MCF 10A (cell line): ENCODE measurements around the gene PRMT7. TPM values are rescaled to one million over a fixed set of nuclear protein-coding genes. Genes with fewer than 3 reads are reported as not detected.

Experiments used
- BruUV-seq: library from RNA; stranded (reverse); fragments of 400-500 nt; replicated peaks from 2 replicates; lab custom pipeline; 2021; lab: Mats Ljungman, UMichigan
- CTCF ChIA-PET: fragments of 300-600 bp; sonication (Branson Sonifier 250); formaldehyde crosslinking; extraction: SDS; loops from one replicate; lab custom pipeline; 2021; ENCODE audit warnings: antibody characterized with exemption, inconsistent platforms; lab: Yijun Ruan, JAX
- POLR2A ChIA-PET: fragments of 300-600, 350-650 bp; sonication (Branson Sonifier 250); formaldehyde crosslinking; extraction: SDS; loops from one replicate; lab custom pipeline; 2020; ENCODE audit warnings: antibody characterized with exemption, inconsistent platforms; lab: Yijun Ruan, JAX
- DNase-seq: peaks from one replicate; pipeline ENCODE4 v3.0.0-alpha.2; 2018; ENCODE audit not compliant: unreplicated experiment
- H3K27ac Mint-ChIP-seq: one replicate; pipeline ENCODE4 v1.8.0; 2022; ENCODE audit warnings: mild to moderate bottlenecking, low read depth, mixed read lengths; ENCODE audit not compliant: unreplicated experiment
- H3K27me3 Mint-ChIP-seq: one replicate; pipeline ENCODE4 v1.8.0; 2022; ENCODE audit warnings: mixed read lengths; ENCODE audit not compliant: insufficient read depth, unreplicated experiment
- H3K36me3 Mint-ChIP-seq: one replicate; pipeline ENCODE4 v1.8.0; 2022; ENCODE audit warnings: mild to moderate bottlenecking, moderate library complexity, mixed read lengths; ENCODE audit not compliant: insufficient read depth, unreplicated experiment
- H3K4me1 Mint-ChIP-seq: one replicate; pipeline ENCODE4 v1.8.0; 2022; ENCODE audit warnings: mixed read lengths; ENCODE audit not compliant: insufficient read depth, unreplicated experiment
- H3K4me3 Mint-ChIP-seq: one replicate; pipeline ENCODE4 v1.8.0; 2022; ENCODE audit warnings: mild to moderate bottlenecking, moderate library complexity, mixed read lengths; ENCODE audit not compliant: unreplicated experiment
- H3K9me3 Mint-ChIP-seq: one replicate; pipeline ENCODE4 v1.8.0; 2022; ENCODE audit warnings: mixed read lengths; ENCODE audit not compliant: unreplicated experiment
- intact Hi-C: fragments of 100-400 bp; cut with micrococcal nuclease; formaldehyde crosslinking; loops from 2 replicates; pipeline ENCODE4 v1.14.1; 2022
- total RNA-seq: library from RNA; stranded (reverse); gene quantifications from 2 replicates; pipeline ENCODE4 v1.2.3, GENCODE V29; 2022
- TF ChIP-seq, protein P1 (sequence below): fragments of 200-600 bp; IDR thresholded peaks from one replicate; pipeline ENCODE4 v1.8.0; 2022; ENCODE audit warnings: antibody characterized with exemption, mild to moderate bottlenecking; ENCODE audit not compliant: unreplicated experiment

PRMT7 gene
- total RNA-seq, 1 experiment from 2014 or later: 33.2 TPM

DNA sequence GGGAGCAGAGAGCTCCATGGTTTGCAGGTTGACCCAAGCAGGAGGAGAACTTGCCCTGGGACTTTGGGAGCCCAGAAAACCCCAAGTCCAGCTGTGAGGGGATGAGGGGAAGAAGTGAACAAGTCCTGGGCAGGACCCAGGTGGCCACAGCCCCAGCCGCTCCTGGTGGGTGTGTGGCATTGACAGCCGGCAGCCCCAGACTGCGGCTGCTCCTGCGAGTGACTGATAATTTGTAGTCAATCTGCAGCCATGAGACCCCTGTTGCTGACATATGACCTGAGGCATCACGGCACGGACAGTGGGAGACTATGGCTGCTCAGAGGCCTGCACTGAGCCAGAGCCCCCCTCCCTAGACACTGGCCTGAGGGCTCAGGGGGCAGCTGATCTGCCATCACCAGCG lies 66.4 kb downstream of the PRMT7 start:
- Mint-ChIP-seq H3K27ac (no peak overlapping the region), H3K36me3 (no peaks in the 10 kb centered on the region), H3K9me3 (no peaks in the 10 kb centered on the region), H3K4me3 (no peak overlapping the region), H3K4me1 (no peaks in the 10 kb centered on the region), H3K27me3 (peaks cover 33% of the 10 kb centered on the region)
- no peak for DNase-seq
- TF ChIP-seq, protein P1, sequence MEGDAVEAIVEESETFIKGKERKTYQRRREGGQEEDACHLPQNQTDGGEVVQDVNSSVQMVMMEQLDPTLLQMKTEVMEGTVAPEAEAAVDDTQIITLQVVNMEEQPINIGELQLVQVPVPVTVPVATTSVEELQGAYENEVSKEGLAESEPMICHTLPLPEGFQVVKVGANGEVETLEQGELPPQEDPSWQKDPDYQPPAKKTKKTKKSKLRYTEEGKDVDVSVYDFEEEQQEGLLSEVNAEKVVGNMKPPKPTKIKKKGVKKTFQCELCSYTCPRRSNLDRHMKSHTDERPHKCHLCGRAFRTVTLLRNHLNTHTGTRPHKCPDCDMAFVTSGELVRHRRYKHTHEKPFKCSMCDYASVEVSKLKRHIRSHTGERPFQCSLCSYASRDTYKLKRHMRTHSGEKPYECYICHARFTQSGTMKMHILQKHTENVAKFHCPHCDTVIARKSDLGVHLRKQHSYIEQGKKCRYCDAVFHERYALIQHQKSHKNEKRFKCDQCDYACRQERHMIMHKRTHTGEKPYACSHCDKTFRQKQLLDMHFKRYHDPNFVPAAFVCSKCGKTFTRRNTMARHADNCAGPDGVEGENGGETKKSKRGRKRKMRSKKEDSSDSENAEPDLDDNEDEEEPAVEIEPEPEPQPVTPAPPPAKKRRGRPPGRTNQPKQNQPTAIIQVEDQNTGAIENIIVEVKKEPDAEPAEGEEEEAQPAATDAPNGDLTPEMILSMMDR: no peak
- intact Hi-C loops: no loop called here
- POLR2A ChIA-PET: interaction anchor here (0.8 kb wide), 1 partner anchor 13 kb away, joined by 4 read pairs; no protein-coding TSS in a partner anchor
- CTCF ChIA-PET: interaction anchor here (0.6 kb wide), 1 partner anchor 17 kb away, joined by 5 read pairs; no protein-coding TSS in a partner anchor
- BruUV-seq: no TSS peak

DNA sequence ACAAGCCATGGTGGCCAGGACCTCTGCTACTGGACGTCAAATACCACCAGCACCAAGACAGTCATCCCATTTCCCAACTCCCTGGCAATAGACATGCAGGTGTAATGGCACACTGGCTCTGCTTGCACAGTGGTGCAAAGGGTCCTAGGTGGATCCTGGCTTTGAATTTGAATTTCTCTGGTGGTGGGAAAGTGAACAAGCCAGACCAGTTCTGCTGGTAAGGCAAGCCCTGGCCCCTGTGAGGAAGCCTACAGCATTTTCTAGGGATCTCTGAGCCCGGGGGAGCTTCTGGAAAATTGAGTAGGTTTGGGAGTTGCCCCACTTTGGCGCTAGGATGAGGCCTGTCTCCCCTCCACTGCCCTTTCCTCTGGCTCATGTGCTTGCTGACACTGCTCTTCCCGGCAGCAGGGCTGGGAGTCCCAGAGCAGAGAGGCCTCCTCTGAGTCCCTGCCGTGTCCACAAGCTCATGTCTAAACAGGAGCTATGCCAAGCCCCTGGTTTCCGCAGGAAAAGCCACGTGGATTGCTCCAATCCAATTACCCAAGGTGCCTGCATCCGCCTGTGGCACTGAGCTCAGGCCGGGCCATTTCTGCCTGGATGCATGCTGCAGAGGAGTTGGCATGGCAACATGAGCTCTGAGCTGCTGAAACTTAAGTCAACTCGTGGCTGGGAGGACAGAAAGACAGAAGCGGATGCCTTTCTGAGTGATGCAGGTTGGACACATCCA lies 67.0 kb downstream of the PRMT7 start:
- intact Hi-C loops: no loop called here
- POLR2A ChIA-PET: no interaction called here
- H3K4me1 Mint-ChIP-seq: no peaks in the 10 kb centered on the region
- no peak for DNase-seq
- TF ChIP-seq, protein P1: no peak
- BruUV-seq: no TSS peak
- H3K4me3 Mint-ChIP-seq: no peak overlapping the region
- no peaks in the 10 kb centered on the region for H3K9me3 Mint-ChIP-seq
- no peak overlapping the region for H3K27ac Mint-ChIP-seq
- CTCF ChIA-PET: interaction anchor here (0.6 to 1.1 kb wide), 3 partner anchors 18 to 132 kb away, joined by 3 to 5 read pairs (median 3); no protein-coding TSS in a partner anchor
- H3K27me3 Mint-ChIP-seq: peaks cover 27% of the 10 kb centered on the region
- H3K36me3 Mint-ChIP-seq: no peaks in the 10 kb centered on the region

DNA sequence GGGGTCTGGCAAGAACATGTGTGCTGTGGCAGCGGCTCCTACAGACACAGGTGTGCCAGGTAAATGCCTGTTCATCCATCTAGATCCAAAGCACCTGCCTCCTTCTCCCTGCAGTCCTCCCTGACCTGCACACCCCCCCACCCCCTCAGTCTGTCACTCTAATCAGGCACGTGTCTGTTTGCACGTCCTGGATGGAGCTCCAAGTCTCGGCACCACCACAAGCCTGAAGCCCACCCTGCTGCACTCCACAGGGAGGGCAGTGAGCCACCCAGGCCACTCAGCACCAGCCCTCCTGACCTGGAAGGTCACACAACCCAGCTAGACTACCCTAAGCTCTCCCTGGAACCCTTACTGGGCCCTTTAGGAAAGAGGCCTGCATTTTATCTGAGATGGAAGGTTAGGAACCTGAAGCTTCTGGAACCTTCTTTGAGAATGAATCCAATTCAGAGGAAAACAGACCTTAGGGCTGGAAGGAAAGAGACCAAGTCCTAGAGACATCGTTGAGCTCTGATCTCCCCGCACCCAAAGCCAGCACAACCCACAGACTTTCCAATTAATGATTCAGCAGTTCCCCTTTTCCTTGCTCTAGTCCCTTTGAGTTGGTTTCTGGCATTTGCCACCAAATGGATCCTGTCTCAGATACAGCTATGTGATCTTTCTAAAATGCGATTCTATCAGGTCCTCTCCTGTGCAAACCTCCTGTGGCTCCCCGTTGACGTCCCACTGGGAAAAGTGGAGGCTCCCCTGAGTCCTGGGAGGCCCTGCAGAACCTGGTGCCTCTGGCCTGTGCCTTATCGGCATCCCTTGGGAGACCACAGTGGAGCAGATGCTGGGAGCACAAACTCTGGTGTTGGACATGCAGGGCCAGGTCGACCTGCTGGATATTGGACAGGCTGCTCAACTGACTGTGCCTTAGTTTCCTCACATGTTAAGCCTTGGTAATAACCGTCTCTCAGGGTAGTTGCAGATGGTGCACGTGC lies 67.9 kb downstream of the PRMT7 start:
- Mint-ChIP-seq H3K27ac (no peak overlapping the region), H3K36me3 (no peaks in the 10 kb centered on the region), H3K9me3 (no peaks in the 10 kb centered on the region), H3K4me3 (no peak overlapping the region), H3K4me1 (no peaks in the 10 kb centered on the region), H3K27me3 (peaks cover 18% of the 10 kb centered on the region)
- POLR2A ChIA-PET: no interaction called here
- CTCF ChIA-PET: interaction anchor here (0.8 to 1.1 kb wide), 3 partner anchors 10 to 131 kb away, joined by 3 to 5 read pairs (median 3); no protein-coding TSS in a partner anchor
- BruUV-seq: no TSS peak
- no peak for DNase-seq
- intact Hi-C loops: no loop called here
- TF ChIP-seq, protein P1: no peak
